Measurements from ENCODE around the gene ZNF660.
"Not testable (repeated sequence)": the region's sequence is repeated elsewhere in the genome, so short reads cannot be mapped to it uniquely, and the experiment has no call there.

GRCh38 chr3:44544811-44545210, 40.0 kb upstream of the ZNF660 start:
- TF ChIP-seq CTCF (IDR thresholded peaks at IDR 0.05); ZFX (IDR thresholded peaks at IDR 0.05; ENCODE audit: borderline replicate concordance): not testable (repeated sequence)

Data from 22Rv1 (cell line).